Cardiac muscle cell (in vitro differentiated cells and primary cell): ENCODE measurements around the gene PRR14L. TPM values are rescaled to one million over a fixed set of nuclear protein-coding genes. Genes with fewer than 3 reads are reported as not detected.
"Not testable (repeated sequence)": the region's sequence is repeated elsewhere in the genome, so short reads cannot be mapped to it uniquely, and the experiment has no call there.

ENCODE experiments used
- DNase-seq, 2 donors: peaks; one replicate each; pipeline versions ENCODE4 v3.0.0 to v3.0.0-alpha.2; 2010 to 2017; ENCODE audit warnings: low read depth in 1 of 2, low spot score in 1 of 2
- H3K27ac ChIP-seq: fragments of 200-600 bp; sonication (generic); 2 replicates; pipeline ENCODE4 v1.5.1; 2016
- H3K27me3 ChIP-seq: fragments of 200-600 bp; sonication (generic); 2 replicates; pipeline ENCODE4 v1.6.0; 2016; ENCODE audit warnings: control low read depth
- H3K36me3 ChIP-seq: fragments of 200-600 bp; sonication (generic); 2 replicates; pipeline ENCODE4 v1.5.1; 2016; ENCODE audit warnings: control low read depth
- H3K4me1 ChIP-seq: fragments of 200-600 bp; sonication (generic); 2 replicates; pipeline ENCODE4 v1.8.1; 2017; ENCODE audit warnings: low read depth, mild to moderate bottlenecking, mixed run types
- H3K4me3 ChIP-seq: fragments of 200-600 bp; sonication (generic); 2 replicates; pipeline ENCODE4 v1.5.1; 2016; ENCODE audit warnings: mild to moderate bottlenecking
- H3K9me3 ChIP-seq: fragments of 200-600 bp; sonication (generic); 2 replicates; pipeline ENCODE4 v1.5.1; 2017; ENCODE audit warnings: low read depth, mild to moderate bottlenecking, control low read depth
- CTCF ChIP-seq: IDR thresholded peaks from 2 replicates; pipeline ENCODE4 v1.5.1; 2012; ENCODE audit warnings: low read depth, mild to moderate bottlenecking, low read length
- polyA plus RNA-seq: library from polyadenylated mRNA; unstranded; fragments of >200 nt; fragmentation: Nextera tagmentation; extraction: Ambion mirVana; gene quantifications from 2 replicates; pipeline ENCODE4 v1.2.1, GENCODE V29; 2016
- total RNA-seq: library from RNA; depleted of rRNA; stranded (reverse); fragments of >200 nt; gene quantifications from 2 replicates; pipeline ENCODE4 v1.2.3, GENCODE V29; 2016

Gene PRR14L
- total and polyA plus RNA-seq, 2 experiments from 2014 or later: 13.8 to 21.1 TPM

- H3K4me3 ChIP-seq: no peak overlapping the region
- H3K27ac ChIP-seq: peak overlapping the region; percentile 66
- H3K9me3 ChIP-seq: no peaks in the 10 kb centered on the region
- H3K4me1 ChIP-seq: peaks cover 4% of the 10 kb centered on the region
- DNase-seq: peak in 1 of 2 donors; percentile 58
- peaks cover 33% of the 10 kb centered on the region for H3K36me3 ChIP-seq
- no peaks in the 10 kb centered on the region for H3K27me3 ChIP-seq
- TF ChIP-seq CTCF: no peak
Observed at GRCh38 chr22:31715147-31715778, 34.7 kb downstream of the PRR14L start.

GRCh38 chr22:31711226-31711625 lies 38.7 kb downstream of the PRR14L start:
- not testable (repeated sequence) for H3K27me3 ChIP-seq, H3K27ac ChIP-seq, H3K4me3 ChIP-seq, H3K4me1 ChIP-seq, H3K9me3 ChIP-seq
- peak in 1 of 2 donors; percentile 40 for DNase-seq
- H3K36me3 ChIP-seq: peaks cover 14% of the 10 kb centered on the region

- Histone ChIP-seq H3K36me3 (peaks cover 23% of the 10 kb centered on the region), H3K27ac (no peak overlapping the region), H3K4me1 (no peaks in the 10 kb centered on the region), H3K27me3 (no peaks in the 10 kb centered on the region), H3K9me3 (no peaks in the 10 kb centered on the region), H3K4me3 (no peak overlapping the region)
- no peak for TF ChIP-seq CTCF
- DNase-seq: no peak
Observed at GRCh38 chr22:31707519-31707918, 42.4 kb downstream of the PRR14L start.

- Histone ChIP-seq H3K36me3 (peaks cover 37% of the 10 kb centered on the region), H3K4me1 (no peaks in the 10 kb centered on the region), H3K4me3 (no peak overlapping the region), H3K27me3 (no peaks in the 10 kb centered on the region), H3K9me3 (no peaks in the 10 kb centered on the region), H3K27ac (no peak overlapping the region)
- DNase-seq: peak in 1 of 2 donors; percentile 19
- TF ChIP-seq CTCF: no peak
Observed at GRCh38 chr22:31695423-31695822, 54.5 kb downstream of the PRR14L start.

GRCh38 chr22:31694046-31694445 lies 55.9 kb downstream of the PRR14L start:
- peaks cover 30% of the 10 kb centered on the region for H3K36me3 ChIP-seq
- H3K27me3 ChIP-seq, DNase-seq, H3K9me3 ChIP-seq, H3K4me3 ChIP-seq, H3K4me1 ChIP-seq, H3K27ac ChIP-seq: not testable (repeated sequence)

GRCh38 chr22:31692186-31692886 lies 57.6 kb downstream of the PRR14L start:
- Histone ChIP-seq H3K9me3 (no peaks in the 10 kb centered on the region), H3K4me3 (no peak overlapping the region), H3K27ac (no peak overlapping the region), H3K27me3 (no peaks in the 10 kb centered on the region), H3K4me1 (no peaks in the 10 kb centered on the region), H3K36me3 (peaks cover 21% of the 10 kb centered on the region)
- no peak for TF ChIP-seq CTCF
- DNase-seq: peak in 1 of 2 donors; percentile 53
